GM19351 (cell line): ENCODE data around the gene PDLIM5.

Experiments used
- ATAC-seq: cut with Tn5 transposase; IDR thresholded peaks from one replicate; pipeline ENCODE4 v1.9.1; 2021; ENCODE audit warnings: mild to moderate bottlenecking, moderate library complexity; ENCODE audit not compliant: unreplicated experiment

PDLIM5 gene

DNA sequence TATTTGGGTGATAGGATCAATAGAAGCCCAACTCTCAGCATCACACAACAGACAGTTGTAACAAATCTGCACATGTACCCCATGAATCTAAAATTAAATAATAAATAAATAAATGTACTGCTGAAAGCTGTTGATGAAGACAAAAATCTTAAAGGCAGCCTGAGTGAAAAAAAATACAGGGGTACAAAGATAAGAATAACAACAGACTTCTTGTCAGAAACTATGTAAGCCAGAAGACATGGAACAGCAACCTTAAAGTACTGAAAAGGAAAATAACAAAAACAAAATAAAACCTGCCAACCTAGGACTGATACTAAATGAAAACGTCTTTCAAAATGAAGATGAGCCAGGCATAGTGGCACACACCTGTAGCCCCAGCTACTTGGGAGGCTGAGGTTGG, 25.0 kb upstream of the PDLIM5 start:
- ATAC-seq: no peak

DNA sequence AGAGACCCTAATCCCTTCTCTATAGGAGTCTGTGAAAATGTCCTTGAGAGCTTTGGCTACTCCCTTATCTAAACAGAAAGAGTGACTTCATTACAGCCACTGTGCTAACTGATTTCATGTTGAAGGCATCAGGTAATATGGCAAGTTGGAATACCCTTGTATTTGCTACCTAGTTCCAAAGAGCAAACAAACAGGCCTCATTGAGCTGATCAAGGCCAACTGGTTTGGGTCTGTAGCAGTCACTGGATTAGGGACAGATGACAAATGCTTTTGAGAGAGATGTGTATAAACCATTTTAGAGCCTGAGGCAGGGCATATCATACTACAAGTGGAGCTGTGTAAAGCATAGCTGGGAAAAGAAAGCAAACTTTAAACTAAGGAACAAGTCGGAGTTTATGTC, 22.9 kb upstream of the PDLIM5 start:
- ATAC-seq: no peak

DNA sequence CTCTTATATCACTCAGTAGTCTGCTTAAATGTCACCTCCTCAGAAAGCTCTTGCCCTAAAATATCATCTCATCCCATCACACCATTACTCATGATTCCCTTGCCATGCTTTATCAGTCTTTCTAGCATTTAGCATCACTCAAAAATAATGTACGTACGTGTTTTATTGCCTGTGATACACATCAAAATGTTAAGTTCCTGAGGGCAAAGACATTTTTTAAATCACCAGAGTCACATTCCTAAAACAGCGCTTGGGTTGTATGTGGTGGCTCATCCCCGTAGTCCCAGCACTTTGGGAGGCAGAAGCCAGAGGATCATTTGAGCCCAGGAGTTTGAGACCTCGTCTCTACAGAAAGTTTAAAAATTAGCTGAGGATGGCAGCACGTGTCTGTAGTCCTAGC, 21.3 kb upstream of the PDLIM5 start:
- no peak for ATAC-seq

DNA sequence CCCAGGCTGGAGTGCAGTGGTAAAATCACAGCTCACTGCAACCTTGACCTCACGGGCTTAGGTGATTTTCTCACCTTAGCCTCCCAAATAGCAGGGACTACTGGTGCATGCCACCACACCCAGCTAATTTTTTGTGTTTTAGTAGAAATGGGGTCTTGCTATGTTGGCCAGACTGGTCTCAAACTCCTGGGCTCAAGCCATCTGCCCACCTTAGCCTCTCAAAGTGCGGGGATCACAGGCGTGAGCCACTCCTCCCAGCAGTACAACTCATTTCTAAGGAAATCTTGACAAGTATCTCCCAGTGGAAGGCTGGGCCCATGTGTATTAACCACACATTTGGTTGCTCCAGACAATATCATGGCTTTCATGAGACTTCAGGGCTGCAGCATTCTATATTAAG, 20.4 kb upstream of the PDLIM5 start:
- no peak for ATAC-seq

DNA sequence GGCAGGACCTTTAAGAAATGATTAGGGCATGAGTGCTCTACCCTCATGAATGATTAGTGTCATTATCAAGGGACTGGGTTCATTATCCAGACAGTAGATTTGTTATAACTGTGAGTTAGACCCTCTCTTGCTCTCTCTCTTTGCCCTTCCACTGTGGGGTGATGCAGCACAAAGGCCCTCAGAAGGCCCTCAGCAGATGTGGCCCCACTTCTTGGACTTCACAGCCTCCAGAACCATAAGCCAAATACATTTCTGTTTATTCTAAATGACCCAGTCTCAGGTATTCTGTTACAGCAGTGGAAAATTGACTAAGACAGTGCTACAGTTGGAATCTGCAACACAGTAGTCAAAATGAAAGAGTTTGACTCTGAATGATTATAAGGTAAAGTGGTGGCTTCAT, 17.2 kb upstream of the PDLIM5 start:
- ATAC-seq: no peak

DNA sequence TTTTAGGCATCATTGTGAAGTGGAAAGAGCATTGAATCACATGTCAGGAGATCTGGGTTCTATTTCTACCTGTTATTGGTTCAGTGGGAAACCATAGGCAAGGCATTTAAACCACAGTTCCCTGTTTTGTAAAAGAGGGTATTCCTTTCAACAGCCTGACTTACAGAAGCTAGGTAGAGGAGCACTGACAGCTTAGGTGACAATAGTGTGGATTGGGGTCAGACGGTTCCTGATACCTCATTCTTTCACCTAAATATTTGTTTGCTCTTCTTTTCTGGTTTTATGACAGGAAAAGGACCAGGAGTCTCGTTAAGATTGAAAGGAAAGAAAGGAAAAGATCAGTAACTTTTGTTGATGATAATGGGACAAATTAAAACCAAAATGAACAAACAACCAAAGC, 15.9 kb upstream of the PDLIM5 start:
- ATAC-seq: no peak

DNA sequence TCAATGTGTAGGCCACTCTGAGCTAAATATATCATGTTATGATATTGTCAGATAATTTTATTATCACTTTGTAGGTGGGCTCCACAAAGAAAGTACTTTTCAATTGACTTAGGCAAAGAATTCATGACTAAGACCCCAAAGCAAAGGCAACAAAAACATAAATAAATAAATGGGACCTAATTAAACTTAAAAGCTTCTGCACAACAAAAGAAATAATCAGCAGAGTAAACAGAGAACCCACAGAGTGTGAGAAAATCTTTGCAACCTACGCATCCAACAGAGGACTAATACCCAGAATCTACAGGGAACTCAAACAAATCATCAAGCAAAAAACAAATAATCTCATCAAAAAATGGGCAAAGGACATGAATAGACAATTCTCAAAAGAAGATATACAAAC, 15.2 kb upstream of the PDLIM5 start:
- ATAC-seq: no peak

DNA sequence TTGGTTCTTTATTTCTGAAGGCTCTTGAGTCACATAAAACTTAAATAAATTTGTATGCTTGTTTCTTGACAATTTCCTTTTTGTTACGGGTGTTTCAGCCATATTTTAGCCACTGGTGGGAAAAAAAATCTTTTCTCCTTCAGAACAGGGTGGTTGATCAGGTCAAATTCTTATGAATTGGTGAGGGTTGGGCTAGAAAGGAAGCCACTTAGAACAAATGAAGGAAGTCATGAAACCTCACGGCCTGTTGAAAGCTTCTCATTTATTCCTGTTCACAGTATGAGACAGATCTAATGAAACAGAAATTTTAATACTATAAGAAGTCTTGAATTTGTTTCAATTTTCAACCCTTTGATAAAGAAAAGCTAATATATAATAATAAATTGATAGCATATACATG, 12.1 kb upstream of the PDLIM5 start:
- ATAC-seq: no peak

DNA sequence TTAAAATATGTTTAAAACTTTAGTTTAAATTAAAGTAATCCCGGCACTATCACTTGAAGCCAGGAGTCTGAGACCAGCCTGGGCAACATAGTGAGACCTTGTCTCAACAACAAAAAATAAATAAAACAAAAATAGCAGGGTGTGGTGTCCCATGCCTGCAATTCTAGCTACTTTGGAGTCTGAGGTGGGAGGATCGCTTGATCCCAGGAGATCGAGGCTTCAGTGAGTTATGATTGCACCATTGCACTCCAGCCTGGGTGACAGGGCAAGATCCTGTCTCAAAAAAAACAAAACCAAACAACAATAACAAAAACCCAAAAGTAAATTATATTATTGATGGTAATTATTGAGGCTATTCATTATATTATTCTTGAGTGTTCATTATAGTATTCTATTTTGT, 9.9 kb upstream of the PDLIM5 start:
- no peak for ATAC-seq

DNA sequence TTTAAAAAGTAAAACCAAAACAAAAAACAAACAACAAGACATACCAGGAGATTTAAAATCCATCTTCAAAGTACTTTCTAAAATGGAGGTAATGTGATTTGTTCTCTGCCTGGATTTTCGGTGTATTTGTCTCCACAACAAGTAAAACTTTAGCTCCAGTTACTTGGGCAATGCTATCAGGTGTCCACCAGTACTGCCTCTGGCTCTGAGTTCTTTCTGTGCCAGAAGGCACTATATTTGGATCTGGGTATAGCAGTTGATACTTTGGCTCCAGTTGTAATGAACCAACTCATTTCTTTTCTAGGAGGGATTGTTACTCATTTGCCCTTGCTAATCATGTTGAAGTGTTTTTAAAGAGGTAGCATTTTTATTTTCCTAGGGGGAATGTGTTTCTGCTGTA, 9.5 kb upstream of the PDLIM5 start:
- no peak for ATAC-seq

DNA sequence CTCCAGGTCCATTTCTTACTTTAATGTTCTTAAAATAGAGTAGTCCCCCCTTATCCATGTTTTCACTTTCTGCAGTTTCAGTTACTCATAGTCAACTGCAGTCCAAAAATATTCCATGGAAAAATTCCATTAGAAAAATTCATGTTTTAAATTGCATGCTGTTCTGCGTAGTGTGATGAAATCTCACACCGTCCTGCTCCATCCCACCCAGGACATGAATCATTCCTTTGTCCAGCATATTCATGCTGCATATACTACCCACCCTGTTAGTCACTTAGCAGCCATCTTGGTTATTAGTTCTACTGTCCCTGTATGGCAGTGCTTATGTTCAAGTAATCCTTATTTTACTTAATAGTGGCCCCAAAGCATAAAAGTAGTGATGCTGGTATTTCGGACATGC, 5.4 kb upstream of the PDLIM5 start:
- ATAC-seq: no peak

DNA sequence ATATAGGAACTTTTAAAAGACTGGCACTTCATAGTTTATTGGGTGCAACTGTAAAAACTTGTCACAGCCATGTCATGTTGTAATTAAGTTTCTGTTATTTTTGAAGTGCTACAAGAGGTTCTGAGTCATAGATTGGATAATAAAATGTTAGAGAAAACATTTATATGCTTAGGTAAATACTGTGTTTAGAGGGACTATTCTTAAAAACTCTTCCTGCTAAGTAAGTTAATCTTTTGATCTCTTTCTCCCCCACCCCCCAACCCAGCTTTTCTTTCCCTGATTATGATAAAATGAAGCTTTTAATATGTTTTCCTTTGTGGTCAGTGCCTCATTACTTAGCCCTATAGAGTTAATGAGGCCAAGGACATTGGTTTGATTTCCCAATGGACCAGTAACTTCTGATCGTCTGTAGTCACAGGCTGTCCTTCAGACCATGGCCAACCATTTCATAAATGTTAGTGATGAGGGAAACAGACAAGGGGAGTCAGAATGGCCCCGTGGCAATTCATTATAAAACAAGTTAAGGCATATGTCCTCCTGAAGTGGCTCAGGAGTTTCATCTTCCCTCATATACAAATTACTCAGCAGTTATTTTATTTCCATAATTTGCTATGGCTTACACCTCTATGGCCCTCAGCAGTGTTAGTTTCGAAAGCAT, 3.9 kb upstream of the PDLIM5 start:
- ATAC-seq: no peak

DNA sequence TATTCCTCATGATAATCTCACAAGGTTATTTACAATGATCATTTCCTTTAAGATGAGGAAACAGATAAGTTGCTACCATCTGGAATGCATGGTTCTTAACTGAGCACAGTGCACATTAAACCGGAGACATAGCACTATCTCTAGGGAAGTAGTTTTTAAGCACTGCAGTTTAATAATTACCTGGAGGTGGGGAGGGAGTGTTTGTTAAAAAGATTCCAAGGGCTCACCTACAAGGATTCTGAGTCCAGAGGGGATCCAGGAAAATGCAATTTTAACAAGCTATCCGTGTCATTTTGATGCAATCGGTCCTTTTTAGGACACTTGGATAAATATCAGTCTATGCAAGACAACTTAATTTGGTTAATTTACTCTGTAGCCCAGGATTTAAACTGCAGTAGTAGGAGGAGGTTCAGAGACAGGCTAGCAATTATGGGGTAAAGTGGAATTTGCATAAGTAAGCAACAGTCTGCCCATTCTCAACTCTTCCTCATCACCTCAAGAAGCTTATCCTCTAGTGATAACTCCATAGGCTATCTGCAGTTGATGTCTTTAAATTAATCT, 2.8 kb upstream of the PDLIM5 start:
- no peak for ATAC-seq

DNA sequence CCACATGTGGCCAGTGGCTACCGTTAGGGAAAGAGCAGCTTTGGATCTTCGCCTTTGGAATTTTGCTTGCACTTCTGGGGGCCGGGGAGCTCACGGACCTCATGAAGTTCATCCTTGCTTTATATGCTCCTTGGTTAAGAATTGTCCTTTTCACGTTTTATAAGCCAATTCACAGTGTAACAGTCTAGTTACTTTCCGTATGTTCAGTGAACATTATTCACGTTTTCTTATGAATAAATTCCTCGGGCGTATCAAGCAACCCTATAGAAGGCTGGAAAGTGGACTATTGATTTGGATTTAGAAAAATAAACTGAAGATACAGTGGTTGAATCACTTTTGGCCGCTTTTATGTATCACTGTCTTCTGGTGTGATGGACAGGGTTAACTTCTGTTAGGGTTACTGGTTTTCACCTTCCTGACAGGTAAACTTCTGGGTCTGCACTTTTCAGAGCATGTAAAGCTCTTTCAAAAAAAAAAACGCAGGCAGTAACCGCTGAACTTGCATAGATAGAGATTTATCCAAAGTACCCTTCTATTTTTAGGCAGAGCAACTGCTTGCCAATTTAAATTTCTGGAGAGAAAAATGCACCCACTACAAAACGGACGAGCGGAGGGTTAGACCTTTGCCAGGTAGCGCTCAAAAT, 569 bp upstream of the PDLIM5 start:
- ATAC-seq: no peak

DNA sequence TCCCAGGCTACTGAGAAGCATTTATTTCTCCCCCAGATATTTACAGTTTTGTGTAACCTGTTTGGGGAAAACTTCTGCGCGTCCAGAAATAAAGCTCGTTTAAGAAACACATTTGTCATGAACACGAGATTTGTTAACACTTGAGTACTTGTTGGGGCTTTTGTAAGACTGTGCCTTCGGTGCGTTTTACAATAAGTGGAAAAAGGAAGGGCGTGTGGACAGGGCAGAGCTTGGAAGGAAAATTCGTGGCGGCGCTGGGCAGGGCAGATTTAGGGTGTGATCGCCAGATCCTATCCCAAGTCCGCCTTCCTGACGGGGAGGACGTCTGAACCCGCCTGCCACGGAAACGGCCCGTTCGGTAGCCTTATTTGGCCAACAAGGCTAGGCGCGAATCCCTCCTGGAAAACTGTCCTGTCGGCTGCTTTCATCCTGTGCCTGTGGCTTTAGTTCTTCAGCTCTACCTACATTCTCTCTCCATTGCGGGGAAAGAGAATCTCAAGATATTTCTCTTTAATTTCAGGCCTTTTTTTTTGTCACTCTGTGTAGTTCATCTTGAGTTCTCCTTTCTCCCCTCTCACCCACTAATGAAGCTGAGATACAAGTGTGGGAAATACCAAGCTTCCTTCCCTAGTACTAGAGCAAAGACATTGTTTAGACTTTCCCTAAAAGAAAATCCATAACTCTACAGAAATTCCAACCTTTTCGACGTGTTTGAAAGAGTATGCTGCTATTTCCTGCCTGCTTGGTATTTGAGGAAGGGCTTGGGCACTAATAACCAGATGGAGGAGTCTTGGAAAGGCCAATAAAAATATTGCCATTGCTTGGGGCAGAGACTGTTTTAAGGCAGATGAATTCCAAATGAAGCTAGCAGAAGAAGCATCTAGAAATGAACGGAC, 982 bp downstream of the PDLIM5 start:
- ATAC-seq: peak; percentile 8

DNA sequence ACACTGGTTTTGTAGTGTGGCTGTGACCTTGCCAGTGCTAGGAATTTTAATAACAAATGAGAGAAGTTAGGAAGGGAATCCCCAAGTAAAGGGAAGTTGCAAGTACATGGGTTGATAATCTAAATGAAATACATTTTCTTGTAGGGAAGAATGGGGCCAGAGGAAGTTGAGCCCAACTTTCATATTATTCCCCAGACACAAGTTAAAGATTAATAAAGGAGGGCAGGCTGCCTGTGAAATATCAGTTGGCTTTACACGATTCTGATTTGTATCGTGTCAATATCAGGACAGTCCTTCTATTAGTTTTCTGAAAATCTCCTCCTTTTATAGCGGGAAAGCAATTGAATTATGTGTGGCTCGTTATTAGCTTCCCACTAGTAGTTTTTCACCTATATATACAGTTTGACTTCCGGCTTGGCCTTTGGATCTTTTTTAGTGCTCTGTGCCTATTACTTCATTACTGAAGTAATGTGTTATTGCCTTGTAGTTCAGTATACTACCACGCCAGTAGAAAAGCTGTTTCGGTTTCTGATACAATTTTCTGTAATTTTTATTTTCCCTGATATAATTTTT, 1.7 kb downstream of the PDLIM5 start:
- ATAC-seq: no peak

DNA sequence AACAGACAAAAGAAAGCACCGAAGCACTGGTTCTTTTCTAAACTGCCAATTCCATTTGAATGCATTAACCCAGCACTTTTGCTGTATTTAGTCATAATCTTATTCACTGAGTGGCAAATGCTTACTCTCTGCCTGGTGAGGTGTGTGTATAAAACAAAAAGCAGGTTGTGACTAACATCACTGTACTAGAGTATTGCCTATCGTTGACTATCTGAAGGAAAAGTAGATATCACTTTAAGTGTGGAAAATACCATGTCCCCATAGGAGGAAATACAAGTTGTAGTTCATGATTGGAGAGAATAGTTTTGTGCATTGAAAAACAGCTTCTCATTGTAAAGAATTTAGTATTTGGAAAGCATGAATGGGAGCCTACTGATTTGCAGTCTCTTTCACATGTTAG, 2.7 kb downstream of the PDLIM5 start:
- ATAC-seq: no peak

DNA sequence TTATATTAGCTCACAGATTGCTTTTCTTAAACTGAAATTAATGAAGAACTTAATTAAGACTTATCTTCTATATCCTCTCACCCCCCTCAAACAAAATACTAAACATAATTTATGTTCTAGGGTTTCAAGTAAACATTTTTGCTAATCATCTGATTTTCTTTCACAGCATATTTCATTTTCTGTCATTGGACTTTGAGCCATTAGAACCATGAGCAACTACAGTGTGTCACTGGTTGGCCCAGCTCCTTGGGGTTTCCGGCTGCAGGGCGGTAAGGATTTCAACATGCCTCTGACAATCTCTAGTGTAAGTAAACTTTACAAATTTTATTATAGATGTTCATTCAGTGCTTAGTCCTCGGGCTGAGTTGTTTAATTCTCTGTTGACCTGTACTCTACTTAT, 3.3 kb downstream of the PDLIM5 start:
- no peak for ATAC-seq

DNA sequence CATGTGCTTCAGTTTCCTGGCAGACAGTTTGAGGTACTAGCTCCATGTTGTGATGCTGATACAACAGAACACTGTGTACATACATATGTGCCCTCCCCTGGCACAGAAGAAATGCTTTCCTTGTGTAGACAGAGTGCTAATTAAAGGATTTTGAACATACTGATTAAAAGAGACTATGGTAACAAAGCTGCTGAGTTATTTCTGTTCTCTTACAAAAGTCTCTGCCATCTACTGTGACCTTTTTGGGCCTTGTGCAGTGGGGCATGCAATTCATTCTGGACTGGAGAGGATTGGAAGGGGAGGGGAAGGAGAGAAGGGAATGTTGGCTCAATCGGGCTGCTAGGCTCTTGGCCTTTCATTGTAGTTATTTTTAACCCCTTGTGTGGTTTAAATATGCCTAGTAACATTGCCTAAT, 6.0 kb downstream of the PDLIM5 start:
- no peak for ATAC-seq

DNA sequence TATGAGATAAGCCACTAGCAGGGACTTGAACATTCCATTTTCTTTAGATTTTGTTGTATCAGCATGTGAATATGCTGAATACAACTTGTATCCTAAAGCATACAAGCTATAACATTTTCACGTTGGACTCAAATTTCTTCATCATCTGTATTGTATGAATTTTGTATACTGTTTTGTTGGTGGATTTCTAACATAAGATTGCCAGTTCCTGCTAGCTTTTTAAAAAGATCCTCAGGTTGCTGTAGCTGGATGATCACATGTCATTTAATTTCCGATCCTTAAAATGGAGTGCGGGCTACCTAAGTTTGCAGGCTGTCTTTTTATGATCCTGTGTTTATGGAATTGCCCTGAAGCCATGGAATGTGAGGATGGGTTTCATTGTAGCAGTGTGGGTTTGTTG, 6.9 kb downstream of the PDLIM5 start:
- no peak for ATAC-seq

DNA sequence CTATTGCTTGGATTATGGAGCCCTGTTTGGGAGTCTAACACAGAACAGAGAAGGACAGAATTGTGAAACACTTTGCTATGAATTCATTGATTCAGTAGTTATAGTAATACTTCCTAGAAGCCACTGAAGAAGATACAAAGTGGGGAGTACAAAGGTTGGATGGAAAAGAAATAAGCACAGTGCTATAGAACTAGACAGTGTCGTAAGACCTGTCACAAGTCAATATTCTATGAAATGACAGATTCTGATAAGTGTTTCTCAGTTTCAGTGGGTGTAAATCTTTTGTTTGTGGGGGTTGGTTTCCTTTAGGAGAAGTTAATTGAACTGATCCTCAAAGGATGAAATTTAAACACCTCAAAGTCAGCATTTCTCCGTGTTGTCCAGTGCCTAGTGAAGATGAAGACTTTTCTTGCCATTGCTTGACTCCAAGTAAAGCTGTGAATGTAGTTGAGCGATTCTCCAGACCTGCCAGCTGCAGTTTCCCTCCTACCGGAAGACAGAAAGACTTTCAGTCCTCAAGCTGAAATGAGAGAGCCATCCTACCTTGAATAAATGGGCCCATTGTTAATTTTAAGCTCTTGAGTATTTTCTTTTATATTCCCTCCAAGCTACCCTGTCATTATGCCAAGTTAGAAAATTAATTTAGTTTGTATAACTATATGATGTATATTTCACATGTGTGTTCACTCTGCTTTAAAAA, 7.9 kb downstream of the PDLIM5 start:
- ATAC-seq: no peak
